PFSK-1 (cell line): ENCODE data around the gene IGFBP6.

Experiments
- POLR2AphosphoS5 ChIP-seq: IDR thresholded peaks from 2 replicates; pipeline ENCODE4 v1.6.1; 2012; ENCODE audit warnings: low read depth, mild to moderate bottlenecking, control low read depth, low read length, moderate library complexity
- REST ChIP-seq, 2 experiments: IDR thresholded peaks; 2 replicates each; pipeline versions ENCODE4 v1.6.1 to v1.8.0; 2011 to 2012; ENCODE audit warnings: low read depth in 2 of 2, low read length in 2 of 2, control low read depth in 1 of 2, inconsistent platforms in 1 of 2, mild to moderate bottlenecking in 1 of 2, moderate library complexity in 1 of 2; ENCODE audit not compliant: insufficient read depth in 1 of 2
- SIN3A ChIP-seq: IDR thresholded peaks from 2 replicates; pipeline ENCODE4 v1.6.1; 2012; ENCODE audit warnings: mild to moderate bottlenecking, low read length, moderate library complexity, borderline replicate concordance; ENCODE audit not compliant: insufficient read depth
- TAF1 ChIP-seq: IDR thresholded peaks from 2 replicates; pipeline ENCODE4 v1.6.1; 2012; ENCODE audit warnings: low read length, control low read depth, borderline replicate concordance; ENCODE audit not compliant: insufficient read depth

DNA sequence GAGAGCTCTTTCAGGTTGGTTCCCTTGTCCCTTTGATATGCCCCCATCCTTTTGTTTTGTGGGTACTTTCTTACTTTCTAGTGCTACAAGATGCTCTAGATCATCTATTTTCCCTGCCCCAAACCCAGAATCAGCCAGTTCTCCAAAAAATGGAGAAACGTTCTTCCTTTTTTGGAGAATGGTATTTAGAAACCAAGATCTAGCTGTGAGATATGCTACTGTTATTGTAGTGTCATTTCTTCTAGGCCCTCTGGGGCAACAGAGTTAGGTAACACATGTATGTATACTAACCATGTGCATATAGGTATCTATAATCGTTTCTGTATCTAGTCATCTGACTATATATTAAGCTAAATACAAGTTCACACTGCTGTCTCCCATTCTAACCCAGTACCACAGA lies 6.9 kb upstream of the IGFBP6 start:
- TF ChIP-seq SIN3A (no peak), TAF1 (no peak), POLR2AphosphoS5 (no peak), REST (IDR thresholded peaks at IDR 0.05; ENCODE audit: insufficient read depth in 1 of 2, low read depth in 2 of 2, low read length in 2 of 2) (no peak)
